Mesodermal cell (in vitro differentiated cells): Measurements from ENCODE around the gene NEUROD4. TPM values are rescaled to one million over a fixed set of nuclear protein-coding genes. Genes with fewer than 3 reads are reported as not detected.
A peak's percentile ranks its signal among the peaks of the same experiment; 100 is the strongest.

Experiments
- H3K27ac ChIP-seq: 2 replicates; pipeline ENCODE4 v1.7.0; 2013; ENCODE audit warnings: mild to moderate bottlenecking, low read depth, low read length, moderate library complexity; ENCODE audit not compliant: severe bottlenecking
- H3K36me3 ChIP-seq: 2 replicates; pipeline ENCODE4 v1.7.1; 2013; ENCODE audit warnings: mild to moderate bottlenecking, low read length, moderate library complexity; ENCODE audit not compliant: control insufficient read depth, insufficient read depth
- H3K4me1 ChIP-seq: one replicate; pipeline ENCODE4 v1.7.1; 2013; ENCODE audit warnings: mild to moderate bottlenecking, low read length; ENCODE audit not compliant: insufficient read depth, control insufficient read depth, poor library complexity, severe bottlenecking
- H3K4me3 ChIP-seq: 2 replicates; pipeline ENCODE4 v1.7.0; 2013; ENCODE audit warnings: low read length, control low read depth, mild to moderate bottlenecking; ENCODE audit not compliant: insufficient read depth, poor library complexity, severe bottlenecking; ENCODE audit errors: extremely low read depth
- H3K9me3 ChIP-seq: 2 replicates; pipeline ENCODE4 v1.7.1; 2013; ENCODE audit warnings: mild to moderate bottlenecking, low read length, moderate library complexity; ENCODE audit not compliant: control insufficient read depth
- WGBS, 2 experiments: methylation state at CpG; one replicate each; pipeline ENCODE4 v1.1.5; 2013; ENCODE audit warnings: missing lambda C conversion rate in 2 of 2; ENCODE audit not compliant: insufficient coverage in 2 of 2; 5-methylcytosine and 5-hydroxymethylcytosine counted together
- polyA plus RNA-seq, 2 experiments: library from polyadenylated mRNA; stranded (reverse); fragments of 50-300 nt; gene quantifications; one replicate each; pipeline ENCODE4 v1.2.3, GENCODE V29; 2013

Gene NEUROD4
- not detected for polyA plus RNA-seq (2013, experiment 1 of 2)
- not detected for polyA plus RNA-seq (2013, experiment 2 of 2)

GRCh38 chr12:55019784-55020183 is at the start of gene NEUROD4:
TSS of gene NEUROD4 (plus strand) at chr12:55019974. CDS start at chr12:55026440, 6,466 bp downstream.
- WGBS, 2 experiments, result 1 to 4% methylated on average over 9 to 13 of the region's 13 CpGs
- Histone ChIP-seq H3K9me3 (no peaks in the 10 kb centered on the region), H3K27ac (no peak within 1 kb of the TSS), H3K4me3 (no peak within 1 kb of the TSS), H3K4me1 (no peaks in the 10 kb centered on the region), H3K36me3 (no peaks in the 10 kb centered on the region)

GRCh38 chr12:54970741-54971140 is 49.0 kb upstream of the NEUROD4 start:
- H3K27ac ChIP-seq, result no peak overlapping the region
- H3K9me3 ChIP-seq, result no peaks in the 10 kb centered on the region
- H3K36me3 ChIP-seq, result no peaks in the 10 kb centered on the region
- H3K4me1 ChIP-seq, result peaks cover under 1% of the 10 kb centered on the region
- 83 to 100% methylated on average over 2 to 3 of the region's 3 CpGs for WGBS, 2 experiments
- H3K4me3 ChIP-seq, result no peak overlapping the region

- Histone ChIP-seq H3K36me3 (no peaks in the 10 kb centered on the region), H3K4me3 (no peak overlapping the region), H3K27ac (no peak overlapping the region), H3K4me1 (peaks cover 24% of the 10 kb centered on the region), H3K9me3 (no peaks in the 10 kb centered on the region)
- 40 to 80% methylated on average over 1 of the region's 3 CpGs for WGBS, 2 experiments
Observed at GRCh38 chr12:54973556-54973955, 46.2 kb upstream of the NEUROD4 start.

GRCh38 chr12:54974279-54974678 is 45.5 kb upstream of the NEUROD4 start:
- Histone ChIP-seq H3K4me1 (peaks cover 24% of the 10 kb centered on the region), H3K27ac (no peak overlapping the region), H3K9me3 (no peaks in the 10 kb centered on the region), H3K36me3 (no peaks in the 10 kb centered on the region), H3K4me3 (no peak overlapping the region)
- 91 to 99% methylated on average over 11 to 12 of the region's 12 CpGs for WGBS, 2 experiments

- peaks cover 24% of the 10 kb centered on the region for H3K4me1 ChIP-seq
- no peak overlapping the region for H3K4me3 ChIP-seq
- no peaks in the 10 kb centered on the region for H3K9me3 ChIP-seq
- H3K27ac ChIP-seq, result no peak overlapping the region
- WGBS, 2 experiments, result no CpG with 5 or more reads among the region's 2 CpGs
- no peaks in the 10 kb centered on the region for H3K36me3 ChIP-seq
Observed at GRCh38 chr12:54975272-54975671, 44.5 kb upstream of the NEUROD4 start.

- no peak overlapping the region for H3K4me3 ChIP-seq
- WGBS, 2 experiments, result 75 to 80% methylated on average over 5 to 6 of the region's 6 CpGs
- H3K9me3 ChIP-seq, result no peaks in the 10 kb centered on the region
- H3K36me3 ChIP-seq, result no peaks in the 10 kb centered on the region
- H3K27ac ChIP-seq, result peak overlapping the region; percentile 1
- H3K4me1 ChIP-seq, result peaks cover 24% of the 10 kb centered on the region
Observed at GRCh38 chr12:54975875-54976274, 43.9 kb upstream of the NEUROD4 start.

- 60% methylated on average over 3 of the region's 3 CpGs; no CpG with 5 or more reads in 1 of the 2 experiments for WGBS, 2 experiments
- H3K9me3 ChIP-seq, result no peaks in the 10 kb centered on the region
- peak overlapping the region; percentile 77 for H3K27ac ChIP-seq
- H3K36me3 ChIP-seq, result no peaks in the 10 kb centered on the region
- H3K4me3 ChIP-seq, result no peak overlapping the region
- H3K4me1 ChIP-seq, result peaks cover 24% of the 10 kb centered on the region
Observed at GRCh38 chr12:54977155-54977554, 42.6 kb upstream of the NEUROD4 start.

- Histone ChIP-seq H3K27ac (peak overlapping the region; percentile 77), H3K4me1 (peaks cover 24% of the 10 kb centered on the region), H3K4me3 (no peak overlapping the region), H3K9me3 (no peaks in the 10 kb centered on the region), H3K36me3 (no peaks in the 10 kb centered on the region)
- 78 to 98% methylated on average over 5 of the region's 5 CpGs for WGBS, 2 experiments
Observed at GRCh38 chr12:54977857-54978256, 41.9 kb upstream of the NEUROD4 start.

GRCh38 chr12:54980341-54980740 is 39.4 kb upstream of the NEUROD4 start:
- no peak overlapping the region for H3K27ac ChIP-seq
- WGBS, 2 experiments, result 86% methylated on average over 3 of the region's 5 CpGs; no CpG with 5 or more reads in 1 of the 2 experiments
- H3K4me3 ChIP-seq, result no peak overlapping the region
- H3K9me3 ChIP-seq, result no peaks in the 10 kb centered on the region
- no peaks in the 10 kb centered on the region for H3K36me3 ChIP-seq
- H3K4me1 ChIP-seq, result peaks cover 24% of the 10 kb centered on the region

- H3K4me1 ChIP-seq, result peaks cover 13% of the 10 kb centered on the region
- no peaks in the 10 kb centered on the region for H3K9me3 ChIP-seq
- H3K27ac ChIP-seq, result no peak overlapping the region
- 100% methylated on average over 2 of the region's 2 CpGs for WGBS, 2 experiments
- no peak overlapping the region for H3K4me3 ChIP-seq
- H3K36me3 ChIP-seq, result no peaks in the 10 kb centered on the region
Observed at GRCh38 chr12:54981796-54982195, 38.0 kb upstream of the NEUROD4 start.

- no peak overlapping the region for H3K4me3 ChIP-seq
- no peaks in the 10 kb centered on the region for H3K36me3 ChIP-seq
- WGBS, 2 experiments, result 90 to 94% methylated on average over 2 of the region's 2 CpGs
- H3K4me1 ChIP-seq, result no peaks in the 10 kb centered on the region
- H3K9me3 ChIP-seq, result no peaks in the 10 kb centered on the region
- no peak overlapping the region for H3K27ac ChIP-seq
Observed at GRCh38 chr12:54983536-54984101, 36.2 kb upstream of the NEUROD4 start.
